Activated CD8-positive, alpha-beta memory T cell treated with anti-CD3 and anti-CD28 coated beads for 1 hour (primary cell): ENCODE measurements around the gene ROBO1.
"Not testable (repeated sequence)": the region's sequence is repeated elsewhere in the genome, so short reads cannot be mapped to it uniquely, and the experiment has no call there.

ENCODE experiments used
- DNase-seq, 2 donors: peaks; one replicate each; pipeline ENCODE4 v3.0.0-alpha.2; 2020; ENCODE audit warnings: low read depth in 1 of 2; ENCODE audit errors: extremely low read depth in 1 of 2

ROBO1 gene

DNA sequence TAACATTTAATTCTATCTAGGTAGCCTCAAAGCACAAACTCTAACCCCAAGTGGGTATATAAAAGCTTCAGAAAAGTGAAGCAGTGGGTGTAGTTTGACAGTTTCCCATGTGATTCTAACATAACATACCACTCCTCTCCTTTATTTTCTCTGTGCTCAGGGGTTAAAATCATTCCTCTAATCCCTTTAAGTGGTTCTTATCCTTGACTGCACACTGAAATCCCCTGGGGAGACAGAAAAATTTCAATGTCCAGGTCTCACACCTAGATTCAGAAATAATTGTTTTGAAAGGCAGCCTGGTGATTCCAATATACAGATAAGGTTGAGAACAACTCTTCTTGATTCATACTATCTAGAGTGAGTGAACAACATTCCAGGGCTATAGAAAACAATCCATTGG lies 986.4 kb downstream of the ROBO1 start:
- DNase-seq, result no peak

DNA sequence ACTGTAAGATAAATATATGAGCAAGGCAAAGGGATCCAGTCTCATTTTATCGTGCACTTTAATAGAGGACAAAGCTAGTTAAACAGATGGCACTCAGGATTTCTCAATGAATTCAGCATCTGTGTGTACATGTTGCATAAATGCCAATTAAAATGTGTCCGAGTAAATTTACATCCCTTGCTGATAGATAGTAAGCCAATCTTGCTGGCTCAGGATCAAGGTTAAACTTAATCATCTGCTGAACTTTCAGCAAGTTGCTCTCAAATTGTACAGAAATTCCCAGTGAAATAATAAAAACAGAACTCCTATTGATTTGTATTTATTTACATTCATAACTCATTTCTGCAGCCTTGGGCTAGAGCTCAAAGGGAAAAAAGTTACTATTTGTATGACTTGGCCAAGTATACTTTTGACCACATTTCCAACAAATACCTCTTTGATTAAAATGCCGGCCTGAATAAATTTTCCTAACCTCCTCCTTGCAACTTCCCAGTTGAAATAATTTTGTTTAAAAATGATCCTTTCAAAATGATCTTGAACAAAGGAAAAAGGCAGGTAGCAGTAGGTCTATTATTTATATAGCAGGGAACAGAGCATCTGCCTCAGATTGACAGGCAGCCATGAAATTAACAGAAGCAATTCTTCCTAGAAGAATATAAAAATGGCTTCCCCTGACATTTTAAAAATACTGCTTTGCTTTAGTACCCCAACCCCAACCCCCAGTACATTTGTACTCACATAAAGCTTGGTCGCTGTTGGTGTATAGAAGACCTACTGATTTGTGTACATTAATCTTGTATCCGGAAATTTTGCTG lies 1001.9 kb downstream of the ROBO1 start:
- DNase-seq, result no peak

DNA sequence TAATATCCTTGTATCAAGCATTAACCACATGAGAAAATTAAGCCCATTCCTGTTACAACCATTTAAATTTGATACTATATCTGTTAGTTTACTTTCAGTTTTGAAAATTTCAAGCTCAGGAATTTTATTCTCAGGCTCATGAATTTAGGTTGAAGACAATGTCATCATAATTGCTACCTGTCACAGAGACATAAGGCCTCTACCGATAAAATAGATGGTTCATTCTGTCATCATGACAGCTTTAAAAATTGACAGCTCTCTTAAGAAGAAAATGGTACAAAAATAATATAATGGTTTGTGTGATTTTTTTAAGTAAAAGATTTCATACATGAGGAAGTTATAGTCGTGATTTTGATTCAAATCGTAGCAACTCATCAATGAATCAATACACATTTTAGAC lies 1003.2 kb downstream of the ROBO1 start:
- no peak for DNase-seq

DNA sequence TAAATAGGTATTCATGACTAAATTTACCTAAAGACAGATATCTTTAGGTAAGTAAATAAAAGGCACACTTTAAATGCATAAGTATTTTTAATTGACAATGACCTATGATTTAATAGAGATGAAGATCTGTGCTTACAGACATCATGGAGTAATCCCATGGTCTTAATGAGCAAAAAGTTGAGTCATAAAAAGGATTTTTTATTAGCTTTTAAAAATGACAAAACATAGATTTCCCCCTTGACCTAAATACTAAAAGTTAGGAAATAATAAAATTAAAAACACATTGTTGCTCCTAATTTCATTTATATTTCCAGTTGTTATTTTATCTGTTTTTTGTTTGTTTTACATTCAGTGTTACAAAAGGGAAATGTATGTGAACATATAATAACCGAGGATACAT lies 1005.7 kb downstream of the ROBO1 start:
- DNase-seq, result no peak

DNA sequence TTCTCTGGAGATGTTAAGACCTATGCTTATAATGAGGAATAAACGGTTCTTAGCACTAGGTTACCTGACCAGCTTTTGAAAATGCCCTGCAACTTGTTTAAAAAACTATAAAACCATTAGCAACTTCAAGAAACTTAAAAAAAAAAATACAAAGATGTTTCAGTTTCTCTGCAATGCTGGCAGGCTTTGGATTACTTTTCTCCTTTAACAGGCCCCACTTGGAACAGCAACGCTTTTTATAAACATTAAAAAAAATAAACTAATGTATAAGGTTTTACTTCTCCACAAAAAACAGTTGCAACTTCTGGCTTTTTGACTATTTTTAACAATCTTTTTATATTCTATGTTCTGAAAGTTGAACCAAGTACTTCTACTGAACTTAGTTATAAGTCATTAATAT lies 1006.7 kb downstream of the ROBO1 start:
- no peak for DNase-seq

DNA sequence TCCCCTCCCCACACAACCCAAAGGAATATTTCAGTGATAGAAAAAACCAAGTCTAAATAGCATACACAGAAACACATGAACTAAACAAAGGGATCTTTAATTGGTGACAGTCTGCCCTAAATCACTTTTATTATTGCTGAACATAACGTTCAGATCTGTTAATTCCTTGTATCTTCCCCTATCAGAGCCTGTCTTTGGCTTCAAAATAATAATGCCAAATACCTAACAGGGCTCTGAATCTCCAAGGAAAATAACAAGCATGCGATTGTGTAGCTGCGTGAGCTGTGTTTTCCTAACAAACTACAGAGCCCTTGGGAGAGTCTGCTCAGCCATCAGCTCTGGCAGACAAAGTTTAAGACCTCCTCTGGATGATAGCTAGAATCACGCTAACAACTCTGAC lies 1010.1 kb downstream of the ROBO1 start:
- no peak for DNase-seq

DNA sequence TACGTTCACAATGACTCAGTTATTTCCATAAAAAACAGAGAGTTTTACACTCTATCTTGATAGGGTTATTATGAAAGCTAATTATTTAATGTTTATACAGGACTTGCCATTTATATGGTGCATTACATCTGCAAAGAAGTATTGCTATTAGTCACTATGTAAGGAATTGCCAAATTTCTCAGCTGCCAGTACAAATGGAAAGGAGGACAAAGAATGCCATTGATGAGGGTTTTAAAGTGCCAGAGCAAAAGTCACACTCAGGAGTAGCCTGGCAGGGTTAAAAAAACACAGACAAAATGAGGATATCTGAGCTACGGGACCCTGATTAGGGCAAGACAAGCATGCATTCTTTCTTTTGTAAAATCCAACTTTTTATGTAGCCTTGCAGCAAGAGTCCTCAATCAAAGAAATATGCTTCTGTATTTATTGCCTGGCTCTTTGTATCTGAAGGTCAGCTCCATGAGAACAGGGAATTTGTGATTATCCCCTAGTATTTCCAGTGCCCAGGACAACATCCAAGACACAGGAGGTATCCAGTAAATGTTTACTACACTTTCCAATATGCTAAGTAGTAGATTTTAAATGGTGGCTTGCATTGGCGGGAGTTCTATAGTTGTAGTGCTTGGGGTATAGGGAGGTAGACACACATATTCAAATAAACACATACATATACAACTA lies 1013.6 kb downstream of the ROBO1 start:
- DNase-seq, result no peak

DNA sequence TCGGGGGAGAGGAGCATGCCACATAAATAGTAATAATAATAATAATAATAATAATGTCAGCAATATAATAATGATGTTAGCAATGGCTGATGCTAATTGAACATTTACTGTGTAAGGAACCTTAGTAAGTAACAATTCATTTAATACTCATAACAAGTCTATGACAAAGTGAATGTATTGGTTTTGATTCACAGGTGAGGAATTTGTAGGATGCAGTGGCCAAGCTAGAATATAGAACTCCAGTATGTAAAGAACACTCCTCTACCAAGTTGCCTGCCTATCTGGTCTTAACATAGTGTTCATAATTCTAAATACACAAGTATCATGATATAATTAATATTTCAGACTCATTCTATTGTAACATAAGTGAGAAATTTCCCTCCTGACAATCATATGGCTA lies 1016.5 kb downstream of the ROBO1 start:
- DNase-seq, result no peak

DNA sequence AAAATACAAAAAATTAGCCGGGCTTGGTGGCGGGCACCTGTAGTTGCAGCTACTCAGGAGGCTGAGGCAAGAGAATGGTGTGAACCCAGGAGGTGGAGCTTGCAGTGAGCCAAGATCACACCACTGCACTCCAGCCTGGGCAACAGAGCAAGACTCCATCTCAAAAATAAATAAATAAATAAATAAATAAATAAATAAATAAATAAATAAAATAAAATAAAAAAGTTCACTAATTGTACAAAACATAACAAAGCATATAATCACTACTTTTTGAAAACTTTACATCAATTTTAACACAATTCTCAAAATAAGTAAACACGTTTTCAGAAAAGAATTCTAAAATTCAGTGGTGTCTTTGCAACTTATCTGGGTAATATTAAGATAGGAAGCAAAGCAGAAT lies 1017.5 kb downstream of the ROBO1 start:
- not testable (repeated sequence) for DNase-seq

DNA sequence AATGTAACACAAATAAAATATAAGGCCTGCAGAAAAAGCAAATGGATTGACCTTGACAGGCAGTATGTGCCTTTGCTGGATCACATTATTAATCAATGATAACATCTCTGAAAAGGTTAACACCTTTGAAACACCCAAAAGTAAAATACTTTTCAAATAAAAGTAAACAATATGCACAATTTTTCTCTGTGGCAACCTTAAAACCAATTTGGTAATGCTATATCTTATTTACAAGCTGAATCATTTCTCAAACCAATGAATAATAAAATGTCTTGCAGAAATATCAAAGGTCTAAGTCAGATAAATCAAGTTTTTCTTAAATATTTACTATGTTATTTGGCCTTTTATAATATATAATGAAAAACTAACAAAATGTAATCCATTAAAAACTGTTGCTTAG lies 1018.7 kb downstream of the ROBO1 start:
- DNase-seq, result no peak

DNA sequence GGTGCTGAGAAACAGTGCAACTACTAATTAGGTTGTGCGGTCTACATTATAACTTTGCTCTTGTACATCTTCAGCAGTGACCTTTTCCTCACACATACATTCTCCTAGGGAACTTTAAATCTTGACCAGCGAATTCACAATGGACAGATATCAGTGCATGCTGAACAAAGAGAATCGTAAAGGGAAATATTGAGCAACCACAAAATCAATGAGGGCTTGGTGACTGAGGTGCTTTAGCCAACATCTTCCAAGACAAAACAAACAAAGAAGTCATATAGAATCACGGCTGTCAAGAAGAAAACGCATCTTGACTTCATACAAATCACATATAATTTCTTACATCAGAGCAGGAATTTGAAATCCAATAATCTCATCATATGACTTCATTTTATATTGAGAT lies 1022.0 kb downstream of the ROBO1 start:
- no peak for DNase-seq

DNA sequence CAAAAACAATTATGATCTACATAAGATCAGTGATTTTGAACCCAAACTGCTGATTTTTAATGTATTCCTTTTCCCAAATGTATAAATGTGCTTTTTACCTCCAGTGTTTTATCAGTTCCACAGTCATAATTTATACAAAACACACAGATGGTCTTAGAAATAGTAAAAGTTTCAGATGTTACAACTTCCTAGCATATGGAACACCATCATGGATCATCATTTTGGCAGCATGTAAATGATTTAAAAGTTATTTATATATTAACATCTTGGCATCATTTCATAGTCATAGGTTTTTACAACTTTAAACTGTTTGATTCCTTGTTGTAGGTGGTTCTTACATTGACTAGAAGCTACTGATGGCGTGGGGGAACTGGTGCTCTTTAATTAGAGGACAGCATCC lies 1025.3 kb downstream of the ROBO1 start:
- no peak for DNase-seq

DNA sequence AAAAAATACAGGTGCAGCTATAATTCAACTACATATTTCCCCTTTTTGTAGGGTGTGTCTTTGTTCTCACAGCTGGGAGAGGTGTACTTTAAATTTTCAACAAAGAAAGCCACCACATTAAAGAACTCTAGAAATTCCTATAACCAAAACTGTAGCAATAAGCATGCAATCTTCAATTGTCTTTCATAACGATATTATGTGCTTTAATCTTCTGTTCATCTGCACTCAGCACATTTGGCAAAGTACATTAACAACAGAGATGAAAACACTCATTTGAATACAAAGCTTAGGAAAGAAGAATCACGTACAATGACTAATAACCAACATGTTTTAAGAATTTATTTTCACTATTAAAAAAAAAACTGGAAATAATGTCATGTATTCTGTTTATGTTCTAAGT lies 1025.8 kb downstream of the ROBO1 start:
- DNase-seq, result no peak

DNA sequence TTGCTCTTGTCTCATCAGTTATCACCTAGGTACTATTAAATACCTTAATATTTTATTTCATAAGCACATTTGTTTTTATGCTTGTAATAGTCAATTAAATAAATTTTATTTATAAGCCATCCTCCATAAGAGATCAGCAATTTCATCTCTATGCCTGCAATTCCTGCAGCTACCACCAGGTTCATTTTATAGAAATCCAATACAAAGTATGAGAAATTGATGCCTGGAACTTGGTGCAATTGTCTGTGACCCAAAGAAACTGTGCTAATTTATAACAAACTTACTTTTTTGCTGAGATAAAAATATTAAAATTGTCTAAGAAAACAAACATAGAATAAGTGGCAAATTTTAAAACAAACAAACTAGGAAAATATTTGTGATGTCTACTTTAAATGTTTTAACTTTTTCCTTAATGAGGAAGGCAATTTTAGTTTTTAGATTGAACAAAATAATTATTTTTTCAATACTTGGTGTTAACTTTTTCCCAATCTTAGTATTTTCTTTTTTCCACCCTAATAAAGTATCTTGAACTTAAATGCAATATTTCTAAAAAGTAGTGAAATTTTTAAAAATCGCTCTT lies 1026.6 kb downstream of the ROBO1 start:
- DNase-seq, result no peak

DNA sequence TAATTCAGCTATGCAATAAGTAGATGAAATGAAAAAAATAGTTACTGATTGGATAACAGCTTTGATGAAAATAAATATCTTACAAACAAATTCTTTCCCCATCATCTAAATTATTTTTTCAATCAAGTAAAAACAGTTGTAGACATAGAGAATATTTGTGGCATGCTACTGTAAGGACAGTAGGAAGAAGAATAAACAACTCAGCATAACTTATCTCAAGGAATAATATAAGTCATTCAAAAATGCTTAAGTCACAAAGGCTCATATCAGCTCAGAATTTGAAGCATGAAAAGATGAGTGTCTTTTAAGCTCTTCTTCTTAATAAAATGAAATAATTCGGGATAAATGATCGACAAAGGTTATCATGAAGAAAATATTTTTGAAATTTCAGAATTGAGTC lies 1029.0 kb downstream of the ROBO1 start:
- DNase-seq, result no peak

DNA sequence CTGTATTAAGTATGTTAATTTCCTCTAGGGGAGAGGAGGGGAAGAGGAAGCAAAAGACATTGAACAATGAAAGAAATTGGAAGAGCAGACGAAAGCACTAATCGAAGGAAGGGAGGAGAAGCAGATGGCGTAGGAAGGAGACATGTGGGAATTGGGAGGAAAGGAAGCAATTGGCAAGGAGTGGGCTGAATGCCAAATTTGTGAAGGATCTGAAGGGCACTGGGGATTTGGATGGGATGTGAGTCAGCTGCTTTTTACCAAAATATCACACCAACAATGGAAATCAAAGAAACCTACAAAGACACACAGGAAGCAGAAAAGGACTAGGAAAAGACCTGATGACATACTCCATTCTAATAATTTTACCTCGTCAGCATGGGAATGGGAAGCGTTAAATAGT lies 1029.8 kb downstream of the ROBO1 start:
- DNase-seq, result no peak

DNA sequence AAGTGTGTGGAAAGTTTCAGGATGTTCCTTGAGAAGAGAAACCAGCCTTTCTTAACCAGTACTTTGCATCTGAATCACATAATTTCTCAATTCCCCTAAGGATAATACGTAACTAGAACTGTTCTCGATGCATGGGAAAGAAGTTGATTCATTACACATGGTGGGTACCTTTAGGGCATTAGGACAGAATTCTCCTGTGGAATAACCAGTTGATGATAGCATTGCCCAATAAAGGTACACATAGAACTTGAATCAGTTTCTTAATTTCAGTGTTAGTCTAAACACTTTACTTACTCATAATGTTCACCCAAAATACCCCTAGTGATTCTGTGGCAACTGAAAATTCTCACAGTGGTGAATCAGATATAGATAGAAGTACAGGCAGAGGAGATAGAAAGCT lies 1030.9 kb downstream of the ROBO1 start:
- no peak for DNase-seq

DNA sequence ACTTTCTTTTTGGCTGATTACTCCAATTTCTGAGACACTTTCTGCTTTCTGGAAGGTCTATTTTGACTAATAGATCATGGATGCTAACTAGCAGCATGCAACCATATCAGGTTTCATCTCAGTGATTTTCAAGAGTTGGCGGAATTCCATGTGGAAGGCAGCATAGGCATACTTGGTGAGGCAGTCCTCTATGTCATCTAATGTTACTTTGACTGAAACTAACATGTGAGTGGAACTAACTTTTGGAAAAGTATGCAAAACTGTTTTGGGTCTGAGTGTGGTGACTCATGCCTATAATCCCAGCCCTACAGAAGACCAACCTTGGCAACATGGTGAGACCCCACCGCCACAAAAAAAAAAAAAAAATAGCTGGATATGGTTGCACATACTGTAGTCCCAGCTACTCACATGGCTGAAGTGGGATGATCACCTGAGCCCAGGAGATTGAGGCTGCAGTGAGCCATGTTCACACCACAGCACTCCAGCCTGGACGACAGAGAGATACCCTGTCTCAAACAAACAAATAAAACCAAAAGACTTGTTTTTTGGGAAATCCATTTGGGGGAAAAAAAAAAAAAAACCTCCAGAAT lies 1033.7 kb downstream of the ROBO1 start:
- no peak for DNase-seq

DNA sequence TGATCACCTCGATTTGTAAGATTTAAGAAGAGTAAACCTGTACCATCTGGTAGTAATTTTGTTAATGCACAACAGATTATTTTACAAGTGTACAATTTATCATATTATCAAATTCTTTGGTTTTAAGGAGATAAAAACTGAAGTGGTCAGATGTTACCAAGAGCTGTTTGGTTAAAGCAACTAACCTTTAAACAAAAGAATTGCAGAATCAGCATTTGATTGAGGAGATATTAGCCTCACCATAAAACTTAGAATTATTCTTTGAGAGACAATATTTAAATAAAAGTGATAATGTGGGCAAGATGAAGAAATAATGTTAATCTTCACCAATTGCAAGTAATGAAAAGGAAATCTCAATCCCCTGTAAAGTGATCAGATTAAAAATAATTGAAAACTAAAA lies 1034.9 kb downstream of the ROBO1 start:
- DNase-seq, result no peak

DNA sequence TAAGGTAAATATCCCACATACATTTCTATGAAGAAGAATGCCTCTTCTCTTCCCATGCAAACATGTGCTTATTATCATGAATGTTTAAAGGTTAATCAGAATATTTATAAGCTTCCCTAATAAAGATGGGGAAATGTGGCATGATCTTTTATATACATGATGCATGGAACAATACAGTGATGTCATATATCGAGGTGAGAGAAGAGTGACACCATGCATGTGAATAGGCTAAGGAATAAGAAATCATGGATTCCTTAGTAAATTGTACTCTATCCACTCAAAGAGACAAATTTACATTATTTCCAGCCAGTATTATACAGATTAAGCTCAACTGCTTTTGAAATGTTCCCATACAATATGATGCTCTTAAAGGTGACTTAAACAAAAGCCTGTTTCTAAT lies 1035.3 kb downstream of the ROBO1 start:
- DNase-seq, result no peak

DNA sequence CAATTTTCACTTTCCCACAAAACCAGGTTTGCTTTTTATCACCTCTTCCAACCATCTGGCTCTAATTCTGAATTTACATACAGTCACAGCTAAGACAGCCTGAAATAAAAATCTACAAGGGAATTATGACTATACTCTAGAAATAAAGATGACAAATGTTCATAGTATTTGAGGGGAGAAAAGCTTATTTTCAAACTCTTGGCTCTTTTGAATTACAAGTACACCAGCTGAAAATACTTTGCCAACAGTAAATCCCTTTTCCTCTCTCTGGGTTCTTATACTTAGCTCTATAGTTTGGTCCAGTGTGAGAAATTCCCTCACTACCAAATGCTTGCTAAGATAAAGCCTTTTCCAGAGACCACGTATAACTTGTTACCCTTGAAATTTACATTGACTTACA lies 1037.9 kb downstream of the ROBO1 start:
- DNase-seq, result no peak
